Activated T-helper 1 cell treated with anti-CD3 and anti-CD28 coated beads, Interleukin-12 subunit alpha, Interleukin-12 subunit beta, Interleukin-2, Interleukin-4 antibody, amounts not matched to agents 30 ng/mL and 10 ng/mL and 1 ng/mL, durations not matched to agents 14 hours and 24 hours and 36 hours (primary cell): ENCODE data around the gene ZNF516. TPM values are rescaled to one million over a fixed set of nuclear protein-coding genes. Genes with fewer than 3 reads are reported as not detected.
A peak's percentile ranks its signal among the peaks of the same experiment; 100 is the strongest.

Experiments
- DNase-seq: peaks from one replicate; pipeline ENCODE4 v3.0.0; 2021; ENCODE audit warnings: low spot score
- H3K27ac Mint-ChIP-seq: one replicate; pipeline ENCODE4 v1.8.0; 2021; ENCODE audit warnings: mild to moderate bottlenecking, mixed read lengths
- H3K27me3 Mint-ChIP-seq: one replicate; pipeline ENCODE4 v1.8.0; 2022; ENCODE audit warnings: mild to moderate bottlenecking, moderate library complexity, mixed read lengths; ENCODE audit not compliant: insufficient read depth
- H3K36me3 Mint-ChIP-seq: one replicate; pipeline ENCODE4 v1.8.0; 2021; ENCODE audit warnings: low read depth, mixed read lengths
- H3K4me1 Mint-ChIP-seq: one replicate; pipeline ENCODE4 v1.8.0; 2021; ENCODE audit warnings: low read depth, mixed read lengths
- H3K4me3 Mint-ChIP-seq: one replicate; pipeline ENCODE4 v1.8.0; 2021; ENCODE audit warnings: mild to moderate bottlenecking, moderate library complexity, mixed read lengths
- H3K9me3 Mint-ChIP-seq: one replicate; pipeline ENCODE4 v1.8.0; 2021; ENCODE audit warnings: mixed read lengths
- intact Hi-C: fragments of 100-400 bp; cut with micrococcal nuclease; formaldehyde crosslinking; loops from one replicate; pipeline ENCODE4 v1.15.1; 2024
- total RNA-seq: library from RNA; stranded (reverse); gene quantifications from 2 replicates; pipeline ENCODE4 v1.2.3, GENCODE V29; 2022

The ZNF516 gene
- total RNA-seq, 1 donor from 2014 or later: 2.0 TPM

DNA sequence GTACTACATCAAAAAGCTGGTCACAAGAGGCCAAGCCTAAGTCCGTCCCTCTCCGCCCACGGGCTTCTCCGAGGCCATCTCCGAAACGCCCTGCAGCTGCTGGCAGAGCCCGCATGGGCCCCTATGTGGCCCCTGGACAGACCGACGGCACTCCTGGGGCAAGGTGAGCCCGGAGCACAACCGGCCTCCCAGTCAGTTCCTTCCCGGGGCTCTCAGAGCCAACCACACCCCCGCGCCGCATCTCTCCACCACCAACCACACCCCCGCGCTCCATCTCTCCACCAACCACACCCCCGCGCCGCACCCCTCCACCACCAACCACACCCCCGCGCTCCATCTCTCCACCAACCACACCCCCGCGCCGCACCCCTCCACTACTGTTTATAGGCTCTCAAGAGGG, 93.5 kb downstream of the ZNF516 start:
- Mint-ChIP-seq H3K36me3 (no peaks in the 10 kb centered on the region), H3K9me3 (no peaks in the 10 kb centered on the region), H3K27me3 (peaks cover 15% of the 10 kb centered on the region), H3K4me1 (peaks cover 6% of the 10 kb centered on the region), H3K4me3 (no peak overlapping the region), H3K27ac (no peak overlapping the region)
- DNase-seq: no peak
- intact Hi-C loops: no loop called here

DNA sequence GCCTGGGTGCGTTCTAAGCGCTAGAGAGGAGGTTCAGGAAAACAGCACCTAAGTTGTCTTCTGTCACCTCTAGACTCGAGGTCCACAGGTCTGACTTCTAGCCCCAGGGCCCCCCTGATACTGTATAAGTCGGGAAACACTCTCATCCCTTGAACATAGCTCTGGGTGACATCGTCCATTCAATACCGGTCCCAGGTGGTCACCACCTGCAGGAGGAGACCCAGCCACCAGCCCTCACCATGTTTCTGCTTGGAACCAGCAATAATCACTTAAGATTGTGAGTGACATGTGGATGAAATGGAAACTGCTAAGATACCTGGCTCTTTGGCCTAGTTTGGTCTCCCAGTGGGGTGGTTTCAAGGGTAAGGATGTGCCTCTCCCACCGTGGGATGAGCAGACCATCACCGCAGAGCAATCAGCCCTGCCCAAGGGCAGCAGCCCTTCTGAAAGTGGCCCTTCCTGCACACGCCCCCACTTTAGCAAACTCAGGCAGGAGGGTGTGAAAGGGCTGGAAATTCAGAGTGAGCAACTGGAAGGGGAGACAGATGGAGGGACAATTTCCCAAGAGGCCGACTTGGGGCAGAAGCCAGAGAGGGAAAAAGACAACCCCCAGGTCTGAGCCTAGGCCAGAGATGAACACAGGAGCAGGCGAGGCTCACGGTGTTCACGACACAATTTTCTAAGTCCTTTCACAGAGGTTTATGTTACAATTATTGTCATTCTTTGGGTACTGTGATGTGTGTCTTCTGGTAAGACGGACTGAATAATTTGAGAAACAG, 95.2 kb downstream of the ZNF516 start:
- Mint-ChIP-seq H3K27me3 (peaks cover 18% of the 10 kb centered on the region), H3K36me3 (no peaks in the 10 kb centered on the region), H3K9me3 (no peaks in the 10 kb centered on the region), H3K4me1 (peaks cover 6% of the 10 kb centered on the region), H3K27ac (no peak overlapping the region), H3K4me3 (no peak overlapping the region)
- no peak for DNase-seq
- intact Hi-C loops: loop anchor here (1.0 to 2.0 kb wide), 6 partner anchors 26 to 403 kb away; no protein-coding TSS in a partner anchor

GRCh38 chr18:76398896-76399612, 96.0 kb downstream of the ZNF516 start:
- peak; percentile 61 for DNase-seq
- H3K4me1 Mint-ChIP-seq: peaks cover 6% of the 10 kb centered on the region
- no peak overlapping the region for H3K27ac Mint-ChIP-seq
- no peaks in the 10 kb centered on the region for H3K9me3 Mint-ChIP-seq
- no peaks in the 10 kb centered on the region for H3K36me3 Mint-ChIP-seq
- intact Hi-C loops: loop anchor here (1.0 to 2.0 kb wide), 6 partner anchors 27 to 404 kb away; no protein-coding TSS in a partner anchor
- H3K4me3 Mint-ChIP-seq: no peak overlapping the region
- H3K27me3 Mint-ChIP-seq: peaks cover 18% of the 10 kb centered on the region

- H3K27ac Mint-ChIP-seq: no peak overlapping the region
- peaks cover 6% of the 10 kb centered on the region for H3K4me1 Mint-ChIP-seq
- no peaks in the 10 kb centered on the region for H3K9me3 Mint-ChIP-seq
- no peaks in the 10 kb centered on the region for H3K36me3 Mint-ChIP-seq
- intact Hi-C loops: loop anchor here (2.0 kb wide), 2 partner anchors 95 to 405 kb away; no protein-coding TSS in a partner anchor
- H3K4me3 Mint-ChIP-seq: no peak overlapping the region
- H3K27me3 Mint-ChIP-seq: peaks cover 18% of the 10 kb centered on the region
- no peak for DNase-seq
Measured at GRCh38 chr18:76398295-76398694, 96.7 kb downstream of the ZNF516 start.

- Mint-ChIP-seq H3K27ac (no peak overlapping the region), H3K9me3 (no peaks in the 10 kb centered on the region)
Measured at GRCh38 chr18:76397631-76398030, 97.4 kb downstream of the ZNF516 start.

GRCh38 chr18:76396792-76397191, 98.2 kb downstream of the ZNF516 start:
- DNase-seq: no peak
- Mint-ChIP-seq H3K4me3 (no peak overlapping the region), H3K4me1 (peaks cover 6% of the 10 kb centered on the region), H3K9me3 (no peaks in the 10 kb centered on the region), H3K27me3 (peaks cover 18% of the 10 kb centered on the region), H3K36me3 (no peaks in the 10 kb centered on the region), H3K27ac (no peak overlapping the region)
- intact Hi-C loops: no loop called here

More at GRCh38 chr18:76397631-76398030, 97.4 kb downstream of the ZNF516 start:
- H3K36me3 Mint-ChIP-seq: no peaks in the 10 kb centered on the region
- H3K4me3 Mint-ChIP-seq: no peak overlapping the region
- DNase-seq: no peak
- intact Hi-C loops: loop anchor here (2.0 kb wide), 2 partner anchors 95 to 405 kb away; no protein-coding TSS in a partner anchor
- peaks cover 18% of the 10 kb centered on the region for H3K27me3 Mint-ChIP-seq
- peaks cover 6% of the 10 kb centered on the region for H3K4me1 Mint-ChIP-seq

DNA sequence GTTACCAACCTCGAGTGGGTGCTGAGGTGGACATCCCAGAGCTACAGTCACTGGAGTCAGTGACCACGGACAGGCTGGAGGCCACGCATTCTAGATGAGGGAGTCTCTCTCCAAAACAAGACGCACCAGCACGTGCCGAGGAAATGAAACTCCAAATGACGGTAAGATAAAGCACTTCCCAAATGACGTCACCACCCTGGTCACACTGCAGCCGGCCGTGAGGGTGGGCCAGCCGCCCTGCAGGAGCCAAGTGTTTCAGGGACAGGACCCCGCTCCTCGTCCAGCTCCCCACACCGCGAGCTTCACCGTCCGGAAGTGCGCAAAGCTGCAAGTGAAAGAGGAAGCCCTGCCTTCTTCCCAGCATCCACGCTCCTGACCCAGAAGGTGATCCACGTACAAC, 99.4 kb downstream of the ZNF516 start:
- Mint-ChIP-seq H3K27ac (no peak overlapping the region), H3K36me3 (no peaks in the 10 kb centered on the region), H3K4me1 (peaks cover 6% of the 10 kb centered on the region), H3K27me3 (peaks cover 27% of the 10 kb centered on the region), H3K9me3 (no peaks in the 10 kb centered on the region), H3K4me3 (no peak overlapping the region)
- DNase-seq: no peak
- intact Hi-C loops: no loop called here

DNA sequence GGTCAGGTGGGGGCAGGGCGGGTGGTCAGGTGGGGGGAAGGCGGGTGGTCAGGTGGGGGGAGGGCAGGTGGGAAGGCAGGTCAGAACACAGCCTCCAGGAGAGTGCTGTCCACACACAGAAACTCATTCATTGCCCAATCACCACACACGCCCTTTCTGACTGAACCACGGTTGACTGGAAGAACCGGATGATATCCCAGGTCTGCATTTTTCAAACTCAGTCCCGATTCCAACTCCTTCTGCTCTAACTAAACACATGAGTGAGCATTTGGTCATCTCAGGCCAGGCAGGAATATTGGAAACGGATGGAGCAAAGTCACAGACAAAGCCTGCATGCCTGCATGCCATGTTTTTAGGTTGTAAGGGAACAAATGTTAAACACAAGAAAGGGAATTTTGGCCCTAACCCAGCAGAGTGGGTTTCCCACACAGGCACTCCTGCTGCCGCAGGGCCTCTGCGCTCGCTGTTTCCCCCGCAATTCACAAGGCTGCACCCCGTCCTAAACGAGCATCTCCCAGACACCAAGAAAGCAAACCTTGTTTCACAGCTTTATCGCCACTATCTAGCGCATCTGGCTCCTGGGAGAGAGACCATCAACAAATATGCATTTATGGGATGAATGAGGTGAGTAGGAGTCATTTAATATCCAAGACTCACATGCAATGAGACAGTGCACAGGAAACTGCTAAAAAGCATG, 100.1 kb downstream of the ZNF516 start:
- no peak for DNase-seq
- H3K9me3 Mint-ChIP-seq: no peaks in the 10 kb centered on the region
- H3K4me1 Mint-ChIP-seq: peaks cover 6% of the 10 kb centered on the region
- peaks cover 29% of the 10 kb centered on the region for H3K27me3 Mint-ChIP-seq
- no peaks in the 10 kb centered on the region for H3K36me3 Mint-ChIP-seq
- H3K27ac Mint-ChIP-seq: no peak overlapping the region
- intact Hi-C loops: no loop called here
- no peak overlapping the region for H3K4me3 Mint-ChIP-seq

DNA sequence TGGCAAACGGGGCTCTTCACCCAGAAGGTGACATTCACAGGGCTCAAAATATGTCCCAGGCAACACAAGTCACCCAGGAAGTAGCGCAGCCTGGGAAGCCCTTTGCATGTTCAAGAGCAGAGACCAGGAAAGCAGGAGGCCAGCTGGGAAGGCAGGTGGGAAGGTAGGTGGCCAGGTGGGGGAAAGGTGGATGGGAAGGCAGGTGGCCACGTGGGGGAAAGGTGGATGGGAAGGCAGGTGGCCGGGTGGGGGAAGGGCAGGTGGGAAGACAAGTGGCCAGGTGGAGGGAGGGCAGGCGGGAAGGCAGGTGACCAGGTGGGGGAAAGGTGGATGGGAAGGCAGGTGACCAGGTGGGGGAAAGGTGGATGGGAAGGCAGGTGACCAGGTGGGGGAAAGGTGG, 102.7 kb downstream of the ZNF516 start:
- intact Hi-C loops: no loop called here
- no peak for DNase-seq
- Mint-ChIP-seq H3K9me3 (no peaks in the 10 kb centered on the region), H3K36me3 (no peaks in the 10 kb centered on the region), H3K4me1 (no peaks in the 10 kb centered on the region), H3K4me3 (no peak overlapping the region), H3K27ac (no peak overlapping the region), H3K27me3 (peaks cover 27% of the 10 kb centered on the region)

DNA sequence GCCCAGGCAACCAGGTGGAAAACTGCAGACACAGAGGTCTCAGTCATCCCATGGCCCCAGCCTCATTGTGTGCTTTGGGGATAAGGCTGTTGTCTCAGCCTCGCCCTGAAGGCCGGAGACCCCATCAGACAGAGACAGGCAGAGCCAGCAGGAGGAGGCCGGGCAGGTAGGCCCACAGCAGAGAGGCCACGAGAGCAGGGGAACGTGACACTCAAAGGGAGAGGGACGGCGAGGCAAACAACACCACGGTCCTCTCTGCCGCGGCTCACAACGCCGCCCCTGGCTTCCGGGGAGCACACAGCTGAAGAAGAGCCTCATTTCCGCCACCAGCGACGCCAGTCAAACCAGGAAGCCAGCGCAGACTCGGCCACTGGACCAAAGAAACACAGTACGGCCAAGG, 103.3 kb downstream of the ZNF516 start:
- intact Hi-C loops: no loop called here
- Mint-ChIP-seq H3K4me1 (peaks cover 5% of the 10 kb centered on the region), H3K27me3 (peaks cover 27% of the 10 kb centered on the region), H3K27ac (no peak overlapping the region), H3K4me3 (no peak overlapping the region), H3K9me3 (no peaks in the 10 kb centered on the region), H3K36me3 (no peaks in the 10 kb centered on the region)
- no peak for DNase-seq

- H3K27me3 Mint-ChIP-seq: peaks cover 26% of the 10 kb centered on the region
- no peak overlapping the region for H3K4me3 Mint-ChIP-seq
- peaks cover 12% of the 10 kb centered on the region for H3K4me1 Mint-ChIP-seq
- H3K36me3 Mint-ChIP-seq: no peaks in the 10 kb centered on the region
- H3K27ac Mint-ChIP-seq: no peak overlapping the region
- H3K9me3 Mint-ChIP-seq: no peaks in the 10 kb centered on the region
- intact Hi-C loops: no loop called here
- DNase-seq: no peak
Measured at GRCh38 chr18:76391038-76391437, 104.0 kb downstream of the ZNF516 start.

GRCh38 chr18:76390452-76391035, 104.5 kb downstream of the ZNF516 start:
- Mint-ChIP-seq H3K27me3 (peaks cover 26% of the 10 kb centered on the region), H3K4me3 (no peak overlapping the region), H3K27ac (no peak overlapping the region), H3K9me3 (no peaks in the 10 kb centered on the region), H3K4me1 (peaks cover 14% of the 10 kb centered on the region), H3K36me3 (no peaks in the 10 kb centered on the region)
- intact Hi-C loops: no loop called here
- DNase-seq: no peak
